Brain microvascular endothelial cell (primary cell): ENCODE measurements around the gene KLRC1.

Experiments used
- DNase-seq: peaks from one replicate; pipeline ENCODE4 v3.0.0-alpha.2; 2020
- H3K27ac ChIP-seq: fragments of 250-450 bp; sonication (Bioruptor Pico); 2 replicates; pipeline ENCODE4 v1.5.1; 2020; ENCODE audit warnings: mild to moderate bottlenecking, moderate library complexity
- H3K27me3 ChIP-seq: fragments of 250-450 bp; sonication (Bioruptor Pico); replicated peaks from 2 replicates; pipeline ENCODE4 v1.5.1; 2020; ENCODE audit warnings: mild to moderate bottlenecking
- H3K36me3 ChIP-seq: fragments of 250-450 bp; sonication (Bioruptor Pico); replicated peaks from 2 replicates; pipeline ENCODE4 v1.5.1; 2020; ENCODE audit warnings: mild to moderate bottlenecking
- H3K4me3 ChIP-seq: 2 replicates; pipeline ENCODE4 v1.5.1; 2011; ENCODE audit warnings: low read depth, mild to moderate bottlenecking, control low read depth, low read length, moderate library complexity
- CTCF ChIP-seq: IDR thresholded peaks from 2 replicates; pipeline ENCODE4 v1.5.1; 2011; ENCODE audit warnings: low read depth, mild to moderate bottlenecking, moderate library complexity, low read length, control low read depth, inconsistent platforms; ENCODE audit errors: missing control alignments
- in situ Hi-C: cut with HindIII; loops from 2 replicates; pipeline ENCODE4 v1.10.0; 2017; ENCODE audit warnings: low sequenced_read_pairs, low pct_ligation_motif_present

KLRC1 gene

DNA sequence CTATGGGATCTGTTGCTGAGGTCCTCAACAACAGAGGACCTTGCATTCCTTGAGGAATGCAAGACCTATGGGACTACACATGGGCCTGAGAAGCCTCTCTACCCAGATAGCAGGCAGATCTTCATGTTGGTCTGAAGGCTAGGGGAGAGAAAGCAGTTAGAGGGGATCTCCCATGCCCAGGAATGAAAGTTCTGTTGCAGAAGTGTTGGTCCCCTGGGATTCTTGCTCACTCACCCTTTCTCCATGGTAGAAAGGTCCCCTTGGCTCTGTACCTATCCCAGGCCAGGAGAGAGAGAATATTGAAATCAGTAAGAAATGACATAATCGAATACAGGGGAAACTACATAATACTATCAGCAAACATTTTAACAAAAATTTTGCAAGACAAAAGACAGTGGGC lies 16.5 kb upstream of the KLRC1 start:
- DNase-seq: no peak
- no peak for TF ChIP-seq CTCF
- no peak overlapping the region for H3K4me3 ChIP-seq
- in situ Hi-C loops: no loop called here
- H3K27me3 ChIP-seq: no peaks in the 10 kb centered on the region
- no peak overlapping the region for H3K27ac ChIP-seq
- no peaks in the 10 kb centered on the region for H3K36me3 ChIP-seq

DNA sequence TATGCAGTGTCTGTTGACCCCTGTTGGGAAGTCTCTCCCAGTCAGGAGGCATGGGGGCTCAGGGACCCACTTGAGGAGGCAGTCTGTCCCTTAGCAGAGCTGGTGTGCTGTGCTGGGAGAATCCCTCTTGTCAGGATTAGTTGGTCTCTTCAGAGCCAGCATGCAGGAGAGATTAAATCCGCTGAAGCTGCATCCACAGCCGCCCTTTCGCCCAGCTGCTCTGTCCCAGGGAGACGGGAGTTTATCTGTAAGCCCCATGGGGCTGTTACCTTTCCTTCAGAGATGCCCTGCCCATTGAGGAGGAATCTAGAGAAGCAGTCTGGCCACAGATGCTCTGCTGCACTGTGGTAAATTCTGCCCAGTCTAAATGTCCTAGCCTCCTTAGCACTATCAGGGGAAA lies 13.1 kb upstream of the KLRC1 start:
- H3K27ac ChIP-seq: no peak overlapping the region
- no peak for DNase-seq
- in situ Hi-C loops: no loop called here
- H3K4me3 ChIP-seq: no peak overlapping the region
- no peaks in the 10 kb centered on the region for H3K36me3 ChIP-seq
- H3K27me3 ChIP-seq: no peaks in the 10 kb centered on the region
- TF ChIP-seq CTCF: no peak

DNA sequence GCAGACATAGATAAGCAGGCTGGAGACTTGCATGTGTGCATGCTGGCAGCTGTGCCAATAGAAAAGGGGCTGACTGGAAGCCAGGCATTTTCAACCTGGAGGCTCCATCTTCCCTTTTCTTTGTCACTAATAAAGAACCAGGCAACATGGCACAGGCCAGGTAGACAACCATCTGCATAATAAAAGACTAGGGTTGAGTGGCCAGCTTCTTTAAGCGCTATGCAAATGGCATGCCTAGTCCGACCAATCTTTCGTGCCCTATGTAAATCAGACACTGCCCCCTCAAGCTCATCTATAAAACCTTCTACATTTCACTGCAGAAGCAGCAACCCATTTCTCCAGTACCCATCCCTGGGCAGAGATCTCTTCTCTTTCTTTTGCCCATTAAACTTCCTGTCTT lies 4.6 kb upstream of the KLRC1 start:
- Histone ChIP-seq H3K4me3 (no peak overlapping the region), H3K27me3 (no peaks in the 10 kb centered on the region), H3K27ac (no peak overlapping the region), H3K36me3 (no peaks in the 10 kb centered on the region)
- no peak for TF ChIP-seq CTCF
- in situ Hi-C loops: no loop called here
- no peak for DNase-seq

- Histone ChIP-seq H3K27me3 (no peaks in the 10 kb centered on the region), H3K27ac (no peak overlapping the region), H3K4me3 (no peak overlapping the region), H3K36me3 (no peaks in the 10 kb centered on the region)
- DNase-seq: no peak
- no peak for TF ChIP-seq CTCF
- in situ Hi-C loops: no loop called here
Observed at GRCh38 chr12:10456856-10457255, 3.7 kb upstream of the KLRC1 start.

GRCh38 chr12:10455766-10456165 lies 2.6 kb upstream of the KLRC1 start:
- no peaks in the 10 kb centered on the region for H3K36me3 ChIP-seq
- no peak overlapping the region for H3K27ac ChIP-seq
- H3K27me3 ChIP-seq: no peaks in the 10 kb centered on the region
- in situ Hi-C loops: no loop called here
- no peak overlapping the region for H3K4me3 ChIP-seq
- TF ChIP-seq CTCF: no peak
- no peak for DNase-seq

DNA sequence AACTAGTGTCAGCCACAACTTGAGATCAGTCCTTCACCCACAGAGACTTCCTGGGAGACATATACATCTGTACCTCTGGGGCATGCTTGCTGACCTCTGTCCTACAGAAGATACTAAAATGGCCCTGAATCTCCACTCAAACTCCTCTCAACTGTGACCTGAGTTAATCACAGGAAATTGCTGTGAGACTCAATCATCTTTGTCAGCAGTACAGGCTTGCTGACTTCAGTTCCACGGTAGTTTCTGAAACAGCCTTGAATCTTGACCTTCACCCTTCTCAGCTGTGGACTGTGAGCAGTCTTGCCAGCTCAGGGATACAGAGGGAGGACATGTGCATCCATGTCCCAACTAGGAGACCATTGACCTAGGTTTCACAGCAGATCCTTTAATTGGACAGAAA lies 1.4 kb upstream of the KLRC1 start:
- no peak for DNase-seq
- in situ Hi-C loops: no loop called here
- no peak for TF ChIP-seq CTCF
- no peaks in the 10 kb centered on the region for H3K27me3 ChIP-seq
- no peaks in the 10 kb centered on the region for H3K36me3 ChIP-seq
- H3K4me3 ChIP-seq: no peak overlapping the region
- H3K27ac ChIP-seq: no peak overlapping the region
